Loucy (cell line): ENCODE data around the gene LBX1.

ENCODE experiments used
- H2AFZ ChIP-seq: fragments of 200-600 bp; sonication (generic); 2 replicates; pipeline ENCODE4 v1.6.0; 2016; ENCODE audit warnings: antibody characterized with exemption, mild to moderate bottlenecking, low read length, moderate library complexity
- H3F3A ChIP-seq: fragments of 200-600 bp; 2 replicates; pipeline ENCODE4 v1.6.0; 2016; ENCODE audit warnings: antibody characterized with exemption, low read depth, mild to moderate bottlenecking
- H3K27me3 ChIP-seq: fragments of 200-600 bp; sonication (generic); 2 replicates; pipeline ENCODE4 v1.6.1; 2014; ENCODE audit warnings: low read length, mild to moderate bottlenecking; ENCODE audit not compliant: insufficient read depth, poor library complexity, severe bottlenecking
- H3K36me3 ChIP-seq: fragments of 200-600 bp; sonication (generic); 2 replicates; pipeline ENCODE4 v1.6.1; 2016; ENCODE audit warnings: low read length; ENCODE audit not compliant: insufficient read depth
- H3K4me1 ChIP-seq: fragments of 200-600 bp; sonication (generic); 2 replicates; pipeline ENCODE4 v1.5.1; 2014; ENCODE audit warnings: low read length, mild to moderate bottlenecking; ENCODE audit not compliant: insufficient read depth, poor library complexity, severe bottlenecking
- H3K4me2 ChIP-seq: fragments of 200-600 bp; sonication (generic); 2 replicates; pipeline ENCODE4 v1.6.0; 2014; ENCODE audit warnings: antibody characterized with exemption, low read length, low read depth, mild to moderate bottlenecking; ENCODE audit not compliant: poor library complexity, severe bottlenecking
- H3K4me3 ChIP-seq: fragments of 200-600 bp; sonication (generic); 2 replicates; pipeline ENCODE4 v1.5.1; 2014; ENCODE audit warnings: low read length, mild to moderate bottlenecking, mixed read lengths; ENCODE audit not compliant: poor library complexity, severe bottlenecking
- H3K79me2 ChIP-seq: fragments of 200-600 bp; sonication (generic); 2 replicates; pipeline ENCODE4 v1.6.1; 2014; ENCODE audit warnings: low read length; ENCODE audit not compliant: insufficient read depth
- H3K9ac ChIP-seq: fragments of 200-600 bp; sonication (generic); 2 replicates; pipeline ENCODE4 v1.6.0; 2014; ENCODE audit warnings: mild to moderate bottlenecking, low read depth, low read length, moderate library complexity; ENCODE audit not compliant: poor library complexity, severe bottlenecking
- H3K9me2 ChIP-seq: fragments of 200-600 bp; sonication (generic); replicated peaks from 2 replicates; pipeline ENCODE4 v1.6.1; 2016; ENCODE audit warnings: low read depth, low read length, mixed read lengths
- H3K9me3 ChIP-seq: fragments of 200-600 bp; sonication (generic); 2 replicates; pipeline ENCODE4 v1.6.1; 2014; ENCODE audit warnings: mild to moderate bottlenecking, antibody characterized with exemption, low read length, low read depth; ENCODE audit not compliant: insufficient read depth
- H4K20me1 ChIP-seq: fragments of 200-600 bp; sonication (generic); 2 replicates; pipeline ENCODE4 v1.6.0; 2014; ENCODE audit warnings: antibody characterized with exemption, low read length, mild to moderate bottlenecking; ENCODE audit not compliant: insufficient read depth, poor library complexity, severe bottlenecking
- CTCF ChIP-seq: fragments of 200-600 bp; sonication (generic); conservative IDR thresholded peaks from 2 replicates; pipeline ENCODE4 v1.5.1; 2014; ENCODE audit warnings: mild to moderate bottlenecking, antibody characterized with exemption, low read length
- EZH2phosphoT487 ChIP-seq: fragments of 200-600 bp; IDR thresholded peaks from 2 replicates; pipeline ENCODE4 v1.6.1; 2018; ENCODE audit warnings: antibody characterized with exemption, mild to moderate bottlenecking, moderate library complexity, borderline replicate concordance

Gene LBX1

GRCh38 chr10:101236376-101237080, 7.3 kb upstream of the LBX1 start:
- Histone ChIP-seq H3F3A (no peaks in the 10 kb centered on the region), H3K4me2 (no peak overlapping the region), H4K20me1 (no peaks in the 10 kb centered on the region), H3K9me3 (no peaks in the 10 kb centered on the region), H3K9me2 (no peaks in the 10 kb centered on the region), H3K36me3 (no peaks in the 10 kb centered on the region), H3K4me3 (no peak overlapping the region), H3K27me3 (peaks cover 7% of the 10 kb centered on the region), H3K9ac (no peak overlapping the region), H3K4me1 (no peaks in the 10 kb centered on the region), H3K79me2 (no peaks in the 10 kb centered on the region), H2AFZ (no peak overlapping the region)
- TF ChIP-seq CTCF (no peak), EZH2phosphoT487 (no peak)

GRCh38 chr10:101235766-101236165, 6.5 kb upstream of the LBX1 start:
- Histone ChIP-seq H4K20me1 (no peaks in the 10 kb centered on the region), H3K4me3 (no peak overlapping the region), H3K79me2 (no peaks in the 10 kb centered on the region), H3K4me2 (no peak overlapping the region), H2AFZ (no peak overlapping the region), H3K9me3 (no peaks in the 10 kb centered on the region), H3K36me3 (no peaks in the 10 kb centered on the region), H3F3A (no peaks in the 10 kb centered on the region), H3K27me3 (peaks cover 7% of the 10 kb centered on the region), H3K9me2 (no peaks in the 10 kb centered on the region), H3K4me1 (no peaks in the 10 kb centered on the region), H3K9ac (no peak overlapping the region)
- TF ChIP-seq CTCF (no peak), EZH2phosphoT487 (no peak)

DNA sequence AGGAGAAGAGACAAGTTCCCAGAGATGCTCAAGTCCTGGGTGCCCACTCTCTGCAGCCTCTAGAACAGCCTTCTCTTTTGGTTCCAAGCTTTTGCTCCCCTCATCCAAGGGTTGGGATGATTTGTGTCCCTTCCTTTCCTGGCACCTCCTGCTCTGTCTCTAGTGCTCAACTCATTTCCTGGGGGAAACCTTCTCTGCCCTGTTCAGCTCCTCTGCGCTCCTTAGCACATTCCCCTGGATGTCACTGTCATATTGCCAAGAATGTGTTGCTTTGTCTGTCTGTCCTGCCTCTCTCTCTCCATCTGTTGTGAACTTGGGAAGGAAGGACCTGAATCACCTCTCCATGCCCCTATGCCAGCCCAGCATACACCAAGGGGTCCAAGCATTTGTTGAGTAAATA, 5.1 kb upstream of the LBX1 start:
- peaks cover 7% of the 10 kb centered on the region for H3K27me3 ChIP-seq

More for the DNA sequence above, 5.1 kb upstream of the LBX1 start:
- TF ChIP-seq CTCF (no peak), EZH2phosphoT487 (no peak)
- no peak overlapping the region for H3K9ac ChIP-seq
- H3K9me3 ChIP-seq, result no peaks in the 10 kb centered on the region
- H3F3A ChIP-seq, result no peaks in the 10 kb centered on the region
- H3K4me2 ChIP-seq, result no peak overlapping the region
- H3K9me2 ChIP-seq, result no peaks in the 10 kb centered on the region
- no peak overlapping the region for H3K4me3 ChIP-seq
- no peaks in the 10 kb centered on the region for H3K4me1 ChIP-seq
- no peaks in the 10 kb centered on the region for H4K20me1 ChIP-seq
- no peaks in the 10 kb centered on the region for H3K79me2 ChIP-seq
- no peak overlapping the region for H2AFZ ChIP-seq
- H3K36me3 ChIP-seq, result no peaks in the 10 kb centered on the region
